ENCODE results near the gene PPP4R3A.
"Not testable (repeated sequence)": the region's sequence is repeated elsewhere in the genome, so short reads cannot be mapped to it uniquely, and the experiment has no call there.

PPP4R3A gene

GRCh38 chr14:91438845-91439244 lies 71.3 kb downstream of the PPP4R3A start:
- no peak for DNase-seq (ENCODE audit: low spot score)

GRCh38 chr14:91436266-91436665 lies 73.8 kb downstream of the PPP4R3A start:
- DNase-seq (ENCODE audit: low spot score): not testable (repeated sequence)

GRCh38 chr14:91429385-91429784 lies 80.7 kb downstream of the PPP4R3A start:
- DNase-seq (ENCODE audit: low spot score): no peak

GRCh38 chr14:91428931-91429330 lies 81.2 kb downstream of the PPP4R3A start:
- not testable (repeated sequence) for DNase-seq (ENCODE audit: low spot score)

GRCh38 chr14:91425531-91425944 lies 84.6 kb downstream of the PPP4R3A start:
- DNase-seq (ENCODE audit: low spot score): not testable (repeated sequence)

- DNase-seq (ENCODE audit: low spot score): peak; percentile 2
Observed at GRCh38 chr14:91424813-91425530, 85.1 kb downstream of the PPP4R3A start.

GRCh38 chr14:91420686-91421085 lies 89.4 kb downstream of the PPP4R3A start:
- DNase-seq (ENCODE audit: low spot score): peak; percentile 2

GRCh38 chr14:91419451-91419850 lies 90.7 kb downstream of the PPP4R3A start:
- DNase-seq (ENCODE audit: low spot score): no peak

- no peak for DNase-seq (ENCODE audit: low spot score)
Observed at GRCh38 chr14:91419044-91419397, 91.1 kb downstream of the PPP4R3A start.

- DNase-seq (ENCODE audit: low spot score): peak; percentile 76
Observed at GRCh38 chr14:91418387-91419043, 91.6 kb downstream of the PPP4R3A start.

GRCh38 chr14:91417983-91418386 lies 92.1 kb downstream of the PPP4R3A start:
- DNase-seq (ENCODE audit: low spot score): peak; percentile 53

- peak; percentile 60 for DNase-seq (ENCODE audit: low spot score)
Observed at GRCh38 chr14:91417120-91417982, 92.8 kb downstream of the PPP4R3A start, which contains the start of gene CCDC88C. Gene CCDC88C (minus strand): TSS chr14:91417820. CDS start chr14:91417690, 130 bp downstream.

GRCh38 chr14:91416744-91417119 lies 93.4 kb downstream of the PPP4R3A start:
- no peak for DNase-seq (ENCODE audit: low spot score)

GRCh38 chr14:91415794-91416743 lies 94.0 kb downstream of the PPP4R3A start:
- no peak for DNase-seq (ENCODE audit: low spot score)

GRCh38 chr14:91414475-91414833 lies 95.7 kb downstream of the PPP4R3A start:
- DNase-seq (ENCODE audit: low spot score): no peak

- DNase-seq (ENCODE audit: low spot score): no peak
Observed at GRCh38 chr14:91413547-91414474, 96.3 kb downstream of the PPP4R3A start.

- DNase-seq (ENCODE audit: low spot score): no peak
Observed at GRCh38 chr14:91412939-91413338, 97.2 kb downstream of the PPP4R3A start.

- DNase-seq (ENCODE audit: low spot score): no peak
Observed at GRCh38 chr14:91410771-91411536, 99.2 kb downstream of the PPP4R3A start.

- DNase-seq (ENCODE audit: low spot score): no peak
Observed at GRCh38 chr14:91409928-91410718, 100.0 kb downstream of the PPP4R3A start.
